GM19351 (cell line): Measurements from ENCODE around the gene ZNF778.

ENCODE experiments used
- ATAC-seq: cut with Tn5 transposase; IDR thresholded peaks from one replicate; pipeline ENCODE4 v1.9.1; 2021; ENCODE audit warnings: mild to moderate bottlenecking, moderate library complexity; ENCODE audit not compliant: unreplicated experiment

ZNF778 gene

DNA sequence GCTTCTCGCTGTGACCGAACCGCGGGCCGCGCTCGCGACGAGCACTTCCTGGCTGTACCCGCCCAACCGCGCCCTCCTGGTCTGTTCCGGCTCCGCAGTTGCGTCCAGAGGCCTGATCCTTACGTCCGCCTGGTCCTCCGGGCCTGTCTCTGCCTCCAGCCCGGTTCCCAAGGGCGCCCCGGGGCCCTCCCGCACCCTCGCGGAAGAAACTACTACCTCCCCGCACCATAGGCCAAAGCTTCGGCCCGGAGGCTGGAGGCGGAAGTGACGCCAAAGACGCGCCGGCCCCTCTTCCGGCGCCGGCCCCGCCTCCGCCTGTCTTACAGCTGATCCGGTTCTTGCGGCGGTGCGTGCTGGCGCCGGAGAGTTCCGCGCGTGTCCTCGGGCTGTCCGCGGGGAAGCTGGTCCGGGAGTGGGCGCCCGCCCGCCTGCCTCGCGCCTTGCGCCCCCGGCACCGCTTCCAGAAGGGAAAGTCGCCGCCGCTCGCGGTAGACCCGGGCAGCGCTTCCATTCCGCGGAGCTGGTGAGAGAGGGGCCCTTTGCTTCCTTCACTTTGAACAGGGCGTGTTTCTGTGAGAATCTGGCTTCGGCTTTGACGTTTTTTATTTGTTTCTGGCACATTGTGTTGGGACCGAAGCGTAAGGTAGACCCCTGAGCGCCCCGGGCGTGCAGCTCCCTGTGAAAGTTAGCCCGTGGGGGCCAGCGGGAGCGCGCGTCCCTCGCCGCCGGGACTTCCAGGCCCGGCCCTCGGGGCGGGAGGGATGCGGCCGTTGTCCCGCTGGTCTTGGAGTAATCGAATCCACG is at the start of gene ZNF778:
Gene ZNF778 (plus strand): TSS at position 316 of the 804 bp plus-strand sequence. CDS start 3,425 bp downstream, outside the sequence.
- ATAC-seq = peak; percentile 90

- no peak for ATAC-seq
Measured at GRCh38 chr16:89168381-89169189, 48.9 kb upstream of the ZNF778 start.

GRCh38 chr16:89169778-89170177 is 47.7 kb upstream of the ZNF778 start:
- ATAC-seq = no peak

- ATAC-seq = no peak
Measured at GRCh38 chr16:89170346-89171215, 46.9 kb upstream of the ZNF778 start.

GRCh38 chr16:89171216-89172170 is 46.0 kb upstream of the ZNF778 start, which contains the start of gene CDH15:
Gene CDH15 (plus strand): TSS chr16:89171748. CDS start chr16:89171832, 84 bp downstream.
- peak; percentile 86 for ATAC-seq

GRCh38 chr16:89172171-89172527 is 45.4 kb upstream of the ZNF778 start:
- ATAC-seq = no peak

DNA sequence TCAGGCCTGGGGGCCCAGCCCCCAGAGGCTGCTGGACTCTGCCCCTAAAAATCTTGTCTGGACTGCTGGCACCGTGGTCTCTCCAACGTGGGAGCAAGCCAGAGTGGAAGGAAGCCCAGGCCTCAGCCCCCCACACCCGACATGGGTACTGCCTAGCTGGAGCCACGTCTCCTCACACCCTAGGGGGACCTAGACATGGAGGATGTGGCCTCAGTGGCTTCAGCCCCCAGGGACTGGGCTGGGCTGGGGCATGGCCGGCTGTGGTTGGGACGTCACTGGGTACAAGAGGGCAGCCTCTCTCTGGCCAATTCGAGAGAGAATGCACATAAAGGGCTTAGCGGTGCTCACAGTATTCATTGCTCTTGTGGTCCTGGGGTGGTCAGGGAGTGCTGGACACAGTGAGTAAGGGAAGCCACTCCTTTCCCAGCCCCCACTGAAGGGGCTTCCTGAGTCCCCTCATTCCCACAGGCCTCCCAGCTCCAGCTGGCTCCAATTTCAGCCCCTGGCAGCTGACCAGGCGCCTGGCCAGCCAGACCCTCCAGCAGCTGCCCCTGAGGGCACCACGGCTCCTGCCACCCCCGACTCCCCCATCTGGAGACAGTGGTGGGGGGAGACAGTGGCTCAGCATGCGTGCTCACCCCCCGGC is 44.9 kb upstream of the ZNF778 start:
- ATAC-seq = no peak

DNA sequence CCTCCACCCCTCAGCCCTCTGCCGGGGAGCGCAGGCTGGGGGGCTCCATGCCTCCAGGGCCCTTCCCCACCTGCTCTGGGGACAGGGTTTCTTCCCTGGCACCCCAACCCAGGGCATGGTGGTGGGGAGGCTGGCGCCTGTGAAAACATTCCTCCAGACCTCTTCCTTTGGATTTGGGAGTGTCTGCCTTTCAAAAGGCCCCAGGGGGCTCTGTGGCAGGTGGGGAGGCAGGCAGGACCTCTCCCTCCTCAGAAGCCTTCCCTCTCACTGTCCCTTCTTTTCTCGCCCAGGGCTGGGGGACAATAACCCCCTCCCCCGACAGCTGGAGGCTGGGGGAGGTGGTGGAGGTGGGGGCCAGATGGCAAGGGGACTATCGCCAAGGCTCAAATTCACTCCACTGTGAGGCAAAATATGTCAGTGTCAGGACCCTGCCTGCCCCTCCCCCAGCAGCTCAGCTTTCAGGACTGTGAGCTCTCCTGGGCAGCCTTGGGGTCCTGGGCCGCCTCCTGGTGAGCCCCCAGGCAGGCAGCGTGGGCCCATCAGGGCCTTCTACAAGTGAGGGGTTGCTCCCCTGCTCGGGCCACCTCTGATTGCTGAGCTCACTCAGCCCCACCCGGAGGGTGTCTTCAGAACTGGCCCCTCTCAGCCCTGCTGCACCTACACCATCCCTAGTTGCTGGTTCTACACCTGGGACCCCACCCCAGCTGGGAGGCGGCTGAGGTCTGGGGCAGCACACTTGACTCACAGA is 44.2 kb upstream of the ZNF778 start:
- no peak for ATAC-seq

DNA sequence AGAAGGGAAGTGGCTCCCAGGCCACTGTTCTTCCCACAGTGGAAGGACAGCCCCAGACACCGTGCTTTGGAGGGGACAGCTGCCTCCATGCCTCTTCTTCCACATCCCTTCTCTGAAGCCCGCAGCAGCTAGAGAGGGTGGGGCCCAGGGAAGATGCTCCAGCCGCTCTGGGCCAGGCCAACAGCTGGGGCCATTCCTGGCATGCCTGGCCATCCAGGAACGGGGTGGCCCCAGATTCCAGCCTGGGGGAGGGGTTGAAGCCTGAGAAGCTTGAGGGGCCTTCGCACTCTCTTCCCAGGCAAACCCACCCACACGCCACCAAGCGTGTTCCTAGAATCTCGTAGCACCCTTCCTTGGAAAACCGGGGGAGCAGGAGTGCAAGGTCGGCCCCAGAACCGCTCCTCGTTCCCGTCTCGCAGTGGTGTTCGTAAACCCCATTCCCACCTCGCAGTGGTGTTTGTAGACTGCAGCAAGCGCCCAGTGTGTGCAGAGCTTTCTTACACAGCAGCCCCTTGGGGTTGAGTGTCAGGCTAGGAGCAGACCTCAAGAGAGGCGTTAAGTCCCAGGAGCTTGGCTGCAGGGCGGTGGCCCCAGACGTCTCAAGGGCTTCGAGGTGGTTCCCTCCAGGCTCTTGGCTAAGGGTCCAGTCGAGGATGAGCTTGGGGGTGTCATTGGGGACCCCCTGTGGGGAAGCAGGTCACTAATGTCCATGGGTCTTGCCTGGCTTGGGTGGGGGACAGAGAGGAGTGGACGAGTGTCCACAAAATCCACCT is 43.3 kb upstream of the ZNF778 start:
- no peak for ATAC-seq

DNA sequence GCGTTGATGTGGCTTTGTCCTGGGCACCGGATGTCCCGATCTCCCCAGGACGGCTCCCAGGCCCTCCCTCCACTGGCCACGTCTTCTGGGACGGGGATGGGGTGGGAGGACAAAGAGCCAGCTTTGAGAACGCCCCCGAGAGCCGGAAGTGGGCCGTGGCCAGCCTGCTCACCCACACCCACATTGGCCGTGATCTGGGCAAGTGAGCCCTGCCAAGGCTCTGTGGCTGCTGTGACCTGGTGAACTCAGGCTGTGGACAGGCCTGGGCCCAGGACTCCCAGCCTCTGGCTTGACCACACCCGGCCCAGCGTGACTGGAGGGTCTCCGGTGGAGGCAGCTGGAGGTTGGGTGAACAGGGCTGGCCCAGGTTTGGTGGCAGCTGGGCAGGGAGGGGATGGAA is 42.6 kb upstream of the ZNF778 start:
- no peak for ATAC-seq

- no peak for ATAC-seq
Measured at GRCh38 chr16:89175280-89176146, 42.0 kb upstream of the ZNF778 start.

DNA sequence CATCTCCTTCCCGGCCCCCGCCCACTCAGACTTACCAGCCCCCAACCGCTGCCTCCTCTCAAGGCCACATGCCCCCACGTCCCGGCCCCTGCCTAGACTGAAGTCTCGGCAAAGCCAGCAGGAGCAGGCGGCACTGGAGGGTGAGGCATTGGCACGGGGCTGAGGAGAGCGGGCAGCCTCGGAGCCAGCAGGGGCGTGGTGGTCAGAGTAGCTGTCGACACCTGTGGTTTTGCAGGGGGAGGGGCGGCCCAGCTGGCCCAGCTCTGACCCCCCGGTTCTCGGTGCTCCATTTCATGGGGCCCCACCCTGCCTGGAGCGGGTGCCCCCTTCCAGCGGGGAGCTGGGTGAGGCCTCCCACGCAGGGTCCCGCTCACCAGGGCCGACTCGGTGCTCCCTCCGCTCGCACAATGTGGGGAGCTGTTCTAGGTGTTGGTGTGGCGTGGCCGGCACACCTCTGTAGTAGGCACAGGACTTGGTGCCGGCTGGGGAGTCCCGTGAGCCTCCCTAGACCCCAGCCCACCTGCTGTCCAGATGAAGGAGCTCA is 41.3 kb upstream of the ZNF778 start:
- no peak for ATAC-seq

DNA sequence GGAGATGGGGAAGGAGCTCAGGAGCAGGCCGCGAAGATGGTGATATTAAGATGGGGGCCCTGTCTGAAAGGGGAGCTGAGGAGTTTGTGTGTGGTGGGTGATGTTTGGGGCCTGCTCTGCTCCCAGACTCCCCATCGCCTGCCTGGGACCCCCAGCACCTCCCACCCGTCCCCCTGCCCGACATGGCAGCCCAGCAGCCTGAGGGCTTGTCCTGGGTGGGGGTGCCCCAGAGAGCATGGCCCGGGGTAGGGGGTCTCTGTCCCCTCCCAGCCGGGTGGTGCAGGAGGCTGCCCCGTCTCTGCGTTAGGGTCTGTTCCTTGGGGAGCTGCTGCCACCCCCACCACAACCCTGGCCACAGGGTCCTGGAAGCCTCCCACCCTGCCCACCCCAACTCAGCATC is 40.8 kb upstream of the ZNF778 start:
- no peak for ATAC-seq

DNA sequence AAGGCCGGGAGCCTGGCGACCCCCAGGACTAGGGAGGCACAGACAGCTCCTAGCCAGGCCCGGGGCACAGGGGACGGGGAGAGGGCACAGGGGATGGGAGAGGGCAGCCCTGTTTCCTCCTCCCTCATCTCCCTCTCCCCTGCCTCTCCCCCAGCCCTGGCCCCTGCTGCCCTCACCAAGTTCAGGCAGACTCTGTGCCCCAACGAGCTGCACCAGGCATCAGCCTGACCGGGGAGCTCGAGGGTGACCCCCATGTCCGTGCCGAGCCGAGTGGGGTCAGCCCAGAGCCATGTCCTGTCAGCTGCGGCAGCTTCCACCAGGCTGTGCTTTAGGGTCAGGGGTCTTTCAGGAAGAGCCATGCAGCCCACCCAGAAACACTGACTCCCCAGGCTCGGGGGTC is 40.0 kb upstream of the ZNF778 start:
- no peak for ATAC-seq

- no peak for ATAC-seq
Measured at GRCh38 chr16:89178453-89179147, 38.9 kb upstream of the ZNF778 start.

DNA sequence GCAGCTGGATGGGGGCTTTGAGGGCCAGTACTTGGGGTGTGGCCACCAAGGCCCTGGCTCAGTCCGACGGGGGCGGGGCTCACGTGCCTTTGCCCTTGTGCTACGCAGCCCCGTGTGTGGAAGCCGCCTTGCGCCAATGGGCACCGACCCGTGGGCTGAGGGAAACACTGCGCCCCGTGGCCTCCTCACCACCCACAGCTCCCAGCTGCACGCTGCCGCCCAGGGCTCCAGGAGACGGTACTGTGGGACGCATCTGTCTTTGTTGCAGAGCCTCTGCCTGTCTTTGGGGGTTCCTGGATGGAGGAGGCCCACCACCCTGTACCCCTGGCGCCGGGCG is 38.4 kb upstream of the ZNF778 start:
- ATAC-seq = no peak
